GM12878 (cell line): ENCODE measurements around the gene AKT1S1. TPM values are rescaled to one million over a fixed set of nuclear protein-coding genes. Genes with fewer than 3 reads are reported as not detected.
A peak's percentile ranks its signal among the peaks of the same experiment; 100 is the strongest.

ENCODE experiments used
- ATF2 ChIP-seq: IDR thresholded peaks from 2 replicates; pipeline ENCODE4 v1.6.1; 2012; ENCODE audit warnings: low read length, inconsistent platforms
- ATF3 ChIP-seq: IDR thresholded peaks from 2 replicates; pipeline ENCODE4 v1.6.1; 2011; ENCODE audit warnings: low read depth, mild to moderate bottlenecking, low read length, moderate library complexity, borderline replicate concordance; ENCODE audit errors: extremely low read depth
- CREM ChIP-seq: IDR thresholded peaks from 2 replicates; pipeline ENCODE4 v1.6.1; 2014; ENCODE audit warnings: antibody characterized with exemption, low read depth
- E2F8 ChIP-seq: fragments of 450-650 bp; IDR thresholded peaks from 2 replicates; pipeline ENCODE4 v1.6.1; 2018; ENCODE audit warnings: mild to moderate bottlenecking, low read depth, moderate library complexity; ENCODE audit not compliant: partially characterized antibody
- EED ChIP-seq: sonication (generic); IDR thresholded peaks from 2 replicates; pipeline ENCODE4 v1.6.1; 2016; ENCODE audit warnings: antibody characterized with exemption, low read depth
- ETV6 ChIP-seq, 2 experiments: fragments of 450-650 bp in 1 of 2; IDR thresholded peaks in 1 of 2; conservative IDR thresholded peaks in 1 of 2; 2 replicates each; pipeline ENCODE4 v1.6.1; 2014; ENCODE audit warnings: antibody characterized with exemption in 1 of 2, borderline replicate concordance in 1 of 2, low read depth in 1 of 2, mild to moderate bottlenecking in 1 of 2, moderate library complexity in 1 of 2
- HDGF ChIP-seq: fragments of 450-650 bp; IDR thresholded peaks from 2 replicates; pipeline ENCODE4 v1.6.1; 2016; ENCODE audit warnings: antibody characterized with exemption
- IRF3 ChIP-seq: fragments of 450-650 bp; IDR thresholded peaks from 2 replicates; pipeline ENCODE4 v1.6.1; 2014; ENCODE audit warnings: mild to moderate bottlenecking
- KAT2A ChIP-seq: conservative IDR thresholded peaks from 2 replicates; pipeline ENCODE4 v1.6.1; 2011; ENCODE audit warnings: low read depth, low read length; ENCODE audit not compliant: control insufficient read depth
- MAX ChIP-seq: IDR thresholded peaks from 2 replicates; pipeline ENCODE4 v1.6.1; 2012; ENCODE audit warnings: low read depth, low read length, improper control_type of control experiment
- NBN ChIP-seq: fragments of 450-650 bp; IDR thresholded peaks from 2 replicates; pipeline ENCODE4 v1.6.1; 2016
- NFYA ChIP-seq: IDR thresholded peaks from 2 replicates; pipeline ENCODE4 v1.6.1; 2011; ENCODE audit warnings: low read depth, mild to moderate bottlenecking, low read length, improper control_type of control experiment, borderline replicate concordance
- NFYB ChIP-seq: IDR thresholded peaks from 2 replicates; pipeline ENCODE4 v1.6.1; 2011; ENCODE audit warnings: low read depth, mild to moderate bottlenecking, low read length, improper control_type of control experiment, moderate library complexity; ENCODE audit not compliant: insufficient read depth
- PBX3 ChIP-seq: IDR thresholded peaks from 2 replicates; pipeline ENCODE4 v1.6.1; 2011; ENCODE audit warnings: mild to moderate bottlenecking, low read depth, low read length, moderate library complexity; ENCODE audit not compliant: insufficient replicate concordance
- PKNOX1 ChIP-seq: fragments of 450-650 bp; IDR thresholded peaks from 2 replicates; pipeline ENCODE4 v1.6.1; 2016; ENCODE audit warnings: mild to moderate bottlenecking
- RELB ChIP-seq: fragments of 450-650 bp; IDR thresholded peaks from 2 replicates; pipeline ENCODE4 v1.6.1; 2017; ENCODE audit warnings: low read depth, mild to moderate bottlenecking, moderate library complexity
- TCF12 ChIP-seq: IDR thresholded peaks from 2 replicates; pipeline ENCODE4 v1.6.1; 2011; ENCODE audit warnings: low read depth, mild to moderate bottlenecking, low read length
- YBX1 ChIP-seq: fragments of 450-650 bp; IDR thresholded peaks from 2 replicates; pipeline ENCODE4 v1.6.1; 2016; ENCODE audit warnings: antibody characterized with exemption
- polyA plus RNA-seq, 11 experiments: library from polyadenylated mRNA; depleted of rRNA in 4 of 11; unstranded in 6 of 11; stranded (reverse) in 5 of 11; fragments of >200 nt; fragmentation: Nextera tagmentation in 4 of 11; fragmentation: Illumina TruSeq in 1 of 11; extraction: Ambion mirVana in 4 of 11; extraction: Trizol in 1 of 11; gene quantifications; 1 replicate in 1 of 11; 2 replicates in 10 of 11; pipeline versions ENCODE4 v1.2.1 to v1.2.3, GENCODE V29; 2011 to 2016; ENCODE audit warnings: inconsistent platforms in 2 of 11, missing spikeins in 2 of 11, low read depth in 1 of 11
- total RNA-seq, 4 experiments: library from RNA; depleted of rRNA in 3 of 4; stranded (reverse); fragments of >200 nt in 3 of 4; fragmentation: Illumina TruSeq in 1 of 4; extraction: Trizol in 1 of 4; gene quantifications; 2 replicates each; pipeline versions ENCODE4 v1.2.1 to v1.2.3, GENCODE V29; 2013 to 2021

AKT1S1 gene
- total and polyA plus RNA-seq, 10 of the 15 experiments (the other 5 are each of a cell fraction or from before 2014, with no cell fraction given) = 0.43 to 23.0 (median 12.3) TPM

GRCh38 chr19:49889687-49890348 is 12.7 kb upstream of the AKT1S1 start (continued):
- TF ChIP-seq ATF2 = no peak
- no peak for TF ChIP-seq TCF12
- TF ChIP-seq NFYB = no peak
- TF ChIP-seq HDGF = no peak
- no peak for TF ChIP-seq RELB
- TF ChIP-seq ETV6 (conservative IDR thresholded peaks at IDR 0.05 in 1 of 2, IDR thresholded peaks at IDR 0.05 in 1 of 2; ENCODE audit: borderline replicate concordance in 1 of 2, low read depth in 1 of 2) = no peak
- TF ChIP-seq NFYA = no peak
- no peak for TF ChIP-seq KAT2A
- TF ChIP-seq CREM = peak; percentile 38; the same call in 1 of the 2 replicates
- TF ChIP-seq IRF3 = no peak
- peak; percentile 20; the same call in 1 of the 2 replicates for TF ChIP-seq PKNOX1
- TF ChIP-seq PBX3 = no peak
- TF ChIP-seq E2F8 = no peak
- TF ChIP-seq YBX1 = no peak
- TF ChIP-seq NBN = no peak; the same call in 1 of the 2 replicates
- TF ChIP-seq ATF3 = no peak
- TF ChIP-seq EED = no peak
- TF ChIP-seq MAX = peak; percentile 98
